Activated CD8-positive, alpha-beta T cell treated with anti-CD3 and anti-CD28 coated beads for 36 hours (primary cell): ENCODE measurements around the gene SASH1. TPM values are rescaled to one million over a fixed set of nuclear protein-coding genes. Genes with fewer than 3 reads are reported as not detected.

Experiments
- ATAC-seq: fragments of 200-7000 bp; cut with Tn5 transposase; one replicate; pipeline ENCODE4 v1.10.0; 2021; ENCODE audit warnings: mild to moderate bottlenecking, moderate library complexity
- CTCF ChIA-PET: fragments of 350-600 bp; sonication (Branson Sonifier 250); formaldehyde crosslinking; loops from one replicate; lab custom pipeline; 2021; ENCODE audit warnings: antibody characterized with exemption; lab: Charles Lee
- POLR2A ChIA-PET: fragments of 350-600 bp; sonication (Branson Sonifier 250); formaldehyde crosslinking; loops from one replicate; lab custom pipeline; 2021; ENCODE audit warnings: antibody characterized with exemption; lab: Charles Lee
- DNase-seq: peaks from one replicate; pipeline ENCODE4 v3.0.0-alpha.2; 2020
- H3K27ac Mint-ChIP-seq: one replicate; pipeline ENCODE4 v1.8.0; 2021; ENCODE audit warnings: mild to moderate bottlenecking, mixed read lengths
- H3K27me3 Mint-ChIP-seq: one replicate; pipeline ENCODE4 v1.8.0; 2021; ENCODE audit warnings: mixed read lengths
- H3K36me3 Mint-ChIP-seq: one replicate; pipeline ENCODE4 v1.8.0; 2021; ENCODE audit warnings: low read depth, mixed read lengths
- H3K4me1 Mint-ChIP-seq: one replicate; pipeline ENCODE4 v1.8.0; 2021; ENCODE audit warnings: low read depth, mixed read lengths
- H3K4me3 Mint-ChIP-seq: one replicate; pipeline ENCODE4 v1.8.0; 2021; ENCODE audit warnings: mild to moderate bottlenecking, moderate library complexity, mixed read lengths
- H3K9me3 Mint-ChIP-seq: one replicate; pipeline ENCODE4 v1.8.0; 2021; ENCODE audit warnings: mixed read lengths
- CTCF ChIP-seq: fragments of 200-600 bp; IDR thresholded peaks from one replicate; pipeline ENCODE4 v1.8.0; 2022; ENCODE audit warnings: antibody characterized with exemption, mild to moderate bottlenecking
- intact Hi-C: fragments of 100-400 bp; cut with micrococcal nuclease; formaldehyde crosslinking; loops from one replicate; pipeline ENCODE4 v1.10.0; 2022
- total RNA-seq, 2 experiments: library from RNA; stranded (reverse); gene quantifications; one replicate each; pipeline ENCODE4 v1.2.3, GENCODE V29; 2021

Gene SASH1
- total RNA-seq, 2 experiments from 2014 or later, result 0.04 to 0.05 TPM

- Mint-ChIP-seq H3K9me3 (no peaks in the 10 kb centered on the region), H3K36me3 (no peaks in the 10 kb centered on the region), H3K4me3 (no peak overlapping the region), H3K27me3 (peaks cover 15% of the 10 kb centered on the region), H3K27ac (no peak overlapping the region), H3K4me1 (no peaks in the 10 kb centered on the region)
- POLR2A ChIA-PET, result no interaction called here
- intact Hi-C loops, result no loop called here
- ATAC-seq (no peak), DNase-seq (no peak)
- CTCF ChIA-PET, result no interaction called here
- no peak for TF ChIP-seq CTCF
Observed at GRCh38 chr6:148430897-148431296, 88.3 kb downstream of the SASH1 start.

GRCh38 chr6:148431413-148431812 lies 88.8 kb downstream of the SASH1 start:
- no peak for DNase-seq
- intact Hi-C loops, result no loop called here
- H3K4me1 Mint-ChIP-seq, result no peaks in the 10 kb centered on the region
- H3K9me3 Mint-ChIP-seq, result no peaks in the 10 kb centered on the region
- ChIA-PET POLR2A (no interaction called here), CTCF (no interaction called here)
- no peak for ATAC-seq
- no peak for TF ChIP-seq CTCF
- peaks cover 13% of the 10 kb centered on the region for H3K27me3 Mint-ChIP-seq
- H3K36me3 Mint-ChIP-seq, result no peaks in the 10 kb centered on the region
- no peak overlapping the region for H3K27ac Mint-ChIP-seq
- no peak overlapping the region for H3K4me3 Mint-ChIP-seq

- intact Hi-C loops, result no loop called here
- DNase-seq (no peak), ATAC-seq (no peak)
- Mint-ChIP-seq H3K27me3 (peaks cover 13% of the 10 kb centered on the region), H3K36me3 (no peaks in the 10 kb centered on the region), H3K27ac (no peak overlapping the region), H3K9me3 (no peaks in the 10 kb centered on the region), H3K4me3 (no peak overlapping the region), H3K4me1 (no peaks in the 10 kb centered on the region)
- no peak for TF ChIP-seq CTCF
- ChIA-PET CTCF (no interaction called here), POLR2A (no interaction called here)
Observed at GRCh38 chr6:148431840-148432239, 89.2 kb downstream of the SASH1 start.

- POLR2A ChIA-PET, result no interaction called here
- no peak overlapping the region for H3K4me3 Mint-ChIP-seq
- no peak for DNase-seq
- no peaks in the 10 kb centered on the region for H3K4me1 Mint-ChIP-seq
- TF ChIP-seq CTCF, result no peak
- CTCF ChIA-PET, result no interaction called here
- H3K36me3 Mint-ChIP-seq, result no peaks in the 10 kb centered on the region
- H3K27me3 Mint-ChIP-seq, result peaks cover 12% of the 10 kb centered on the region
- no peak for ATAC-seq
- H3K9me3 Mint-ChIP-seq, result no peaks in the 10 kb centered on the region
- intact Hi-C loops, result no loop called here
- no peak overlapping the region for H3K27ac Mint-ChIP-seq
Observed at GRCh38 chr6:148432462-148433195, 90.0 kb downstream of the SASH1 start.

- ChIA-PET CTCF (no interaction called here), POLR2A (no interaction called here)
- Mint-ChIP-seq H3K27me3 (peaks cover 24% of the 10 kb centered on the region), H3K27ac (no peak overlapping the region), H3K36me3 (no peaks in the 10 kb centered on the region), H3K9me3 (no peaks in the 10 kb centered on the region), H3K4me1 (no peaks in the 10 kb centered on the region), H3K4me3 (no peak overlapping the region)
- intact Hi-C loops, result no loop called here
- TF ChIP-seq CTCF, result no peak
- ATAC-seq, result no peak
- DNase-seq, result no peak
Observed at GRCh38 chr6:148435386-148435785, 92.7 kb downstream of the SASH1 start.
